ENCODE results near the gene LRP3. TPM values are rescaled to one million over a fixed set of nuclear protein-coding genes. Genes with fewer than 3 reads are reported as not detected.
A peak's percentile ranks its signal among the peaks of the same experiment; 100 is the strongest.

Gene LRP3
- polyA plus RNA-seq, 3 donors: 1.4 to 11.9 (median 4.1) TPM

- H3K27ac ChIP-seq (ENCODE audit: low read depth in 1 of 2, low read length in 2 of 2): peak overlapping the region in 1 of 2 donors; percentile 72
- Mint-ChIP-seq H3K27me3 (ENCODE audit: low read depth in 3 of 3) (peaks cover 0 to 2% (median 2%) of the 10 kb centered on the region in 3 donors), H3K4me3 (no peak overlapping the region), H3K4me1 (peaks cover 26% of the 10 kb centered on the region), H3K27ac (peak overlapping the region in 4 of 7 donors; percentile 41 to 90 (median 86)), H3K36me3 (peaks cover 0 to 5% of the 10 kb centered on the region in 2 donors), H3K9me3 (no peaks in the 10 kb centered on the region)
- no peak overlapping the region for H3K4me2 ChIP-seq (replicated peaks; ENCODE audit: extremely low read depth, low read length, poor library complexity, severe bottlenecking)
- no peak overlapping the region for H3K4me3 ChIP-seq (replicated peaks in 1 of 3; ENCODE audit: low read depth in 2 of 3, low read length in 3 of 3)
- H3K79me2 ChIP-seq (ENCODE audit: insufficient read depth, low read length): no peaks in the 10 kb centered on the region
- no peaks in the 10 kb centered on the region for H4K20me1 ChIP-seq (ENCODE audit: insufficient read depth, low read length)
- H3K4me1 ChIP-seq (ENCODE audit: control insufficient read depth in 1 of 2, insufficient read depth in 2 of 2, low read length in 2 of 2): peaks cover 12 to 50% of the 10 kb centered on the region in 2 donors
- peak overlapping the region; percentile 51 for H2AFZ ChIP-seq (ENCODE audit: insufficient read depth, low read depth, low read length, poor library complexity, severe bottlenecking)
- no peak for TF ChIP-seq CTCF (IDR thresholded peaks at IDR 0.05)
- no peaks in the 10 kb centered on the region for H3K9me3 ChIP-seq (replicated peaks in 1 of 2; ENCODE audit: control insufficient read depth in 1 of 2, insufficient read depth in 1 of 2, low read length in 2 of 2)
- intact Hi-C loops (cut with micrococcal nuclease): no loop called here
- H3K27me3 ChIP-seq (ENCODE audit: control insufficient read depth in 2 of 2, insufficient read depth in 2 of 2, low read length in 2 of 2): no peaks in the 10 kb centered on the region
- no peak overlapping the region for H3K9ac ChIP-seq (ENCODE audit: insufficient read depth, low read length, poor library complexity, severe bottlenecking)
- H3K36me3 ChIP-seq (replicated peaks in 1 of 2; ENCODE audit: control insufficient read depth in 1 of 2, insufficient read depth in 2 of 2, low read length in 2 of 2): no peaks in the 10 kb centered on the region
- 86% methylated on average over 8 of the region's 8 CpGs for WGBS (ENCODE audit: insufficient coverage)
- no peak for DNase-seq
These were observed 34.2 kb upstream of the LRP3 start for GRCh38 chr19:33159893-33160292.

- Histone ChIP-seq H3K4me3 (replicated peaks in 1 of 3; ENCODE audit: low read depth in 2 of 3, low read length in 3 of 3) (no peak overlapping the region), H3K9ac (ENCODE audit: insufficient read depth, low read length, poor library complexity, severe bottlenecking) (no peak overlapping the region), H3K4me2 (replicated peaks; ENCODE audit: extremely low read depth, low read length, poor library complexity, severe bottlenecking) (no peak overlapping the region), H4K20me1 (ENCODE audit: insufficient read depth, low read length) (no peaks in the 10 kb centered on the region), H3K36me3 (replicated peaks in 1 of 2; ENCODE audit: control insufficient read depth in 1 of 2, insufficient read depth in 2 of 2, low read length in 2 of 2) (no peaks in the 10 kb centered on the region), H3K4me1 (ENCODE audit: control insufficient read depth in 1 of 2, insufficient read depth in 2 of 2, low read length in 2 of 2) (peaks cover 12 to 47% of the 10 kb centered on the region in 2 donors), H3K27me3 (ENCODE audit: control insufficient read depth in 2 of 2, insufficient read depth in 2 of 2, low read length in 2 of 2) (no peaks in the 10 kb centered on the region), H3K27ac (ENCODE audit: low read depth in 1 of 2, low read length in 2 of 2) (peak overlapping the region in 1 of 2 donors; percentile 72), H3K79me2 (ENCODE audit: insufficient read depth, low read length) (no peaks in the 10 kb centered on the region), H2AFZ (ENCODE audit: insufficient read depth, low read depth, low read length, poor library complexity, severe bottlenecking) (no peak overlapping the region), H3K9me3 (replicated peaks in 1 of 2; ENCODE audit: control insufficient read depth in 1 of 2, insufficient read depth in 1 of 2, low read length in 2 of 2) (no peaks in the 10 kb centered on the region)
- no peak for TF ChIP-seq CTCF (IDR thresholded peaks at IDR 0.05)
- Mint-ChIP-seq H3K4me1 (peaks cover 26% of the 10 kb centered on the region), H3K9me3 (no peaks in the 10 kb centered on the region), H3K27me3 (ENCODE audit: low read depth in 3 of 3) (peaks cover 0 to 2% (median 2%) of the 10 kb centered on the region in 3 donors), H3K4me3 (no peak overlapping the region), H3K27ac (peak overlapping the region in 5 of 7 donors; percentile 10 to 80 (median 24)), H3K36me3 (peaks cover 0 to 5% of the 10 kb centered on the region in 2 donors)
- intact Hi-C loops (cut with micrococcal nuclease): no loop called here
- WGBS (ENCODE audit: insufficient coverage): 60% methylated on average over 3 of the region's 4 CpGs
- no peak for DNase-seq
These were observed 32.9 kb upstream of the LRP3 start for GRCh38 chr19:33161201-33161600.

Data from CD14-positive monocyte (primary cell).